Omental fat pad (tissue), 4 donors: ENCODE data around the gene COA1. TPM values are rescaled to one million over a fixed set of nuclear protein-coding genes. Genes with fewer than 3 reads are reported as not detected.
A peak's percentile ranks its signal among the peaks of the same experiment; 100 is the strongest.
"Not testable (repeated sequence)": the region's sequence is repeated elsewhere in the genome, so short reads cannot be mapped to it uniquely, and the experiment has no call there.

ENCODE experiments used
- ATAC-seq: fragments of 150-250 bp; one replicate; pipeline ENCODE4 v1.9.1; 2016; ENCODE audit warnings: mild to moderate bottlenecking, moderate library complexity; ENCODE audit not compliant: low FRiP score
- DNase-seq: peaks from one replicate; pipeline ENCODE4 v3.0.0-alpha.2; 2019; ENCODE audit warnings: low spot score
- CTCF ChIP-seq, 3 donors: fragments of 450-650 bp; IDR thresholded peaks; one replicate each; pipeline ENCODE4 v1.5.1; 2016 to 2017; ENCODE audit warnings: antibody characterized with exemption in 3 of 3, mild to moderate bottlenecking in 3 of 3, moderate library complexity in 2 of 3
- total RNA-seq, 4 donors: library from RNA; depleted of rRNA; stranded (reverse); fragments of >200 nt; gene quantifications; one replicate each; pipeline ENCODE4 v1.1.0, GENCODE V29; 2016

COA1 gene
- total RNA-seq, 4 donors from 2014 or later = 34.5 to 57.4 (median 44.3) TPM

GRCh38 chr7:43723007-43723341 is 6.3 kb downstream of the COA1 start:
- DNase-seq (no peak), ATAC-seq (no peak)
- TF ChIP-seq CTCF (IDR thresholded peaks at IDR 0.05) = no peak

- TF ChIP-seq CTCF (IDR thresholded peaks at IDR 0.05) = peak in 1 of 3 donors; percentile 29
- DNase-seq (no peak), ATAC-seq (no peak)
Observed at GRCh38 chr7:43721193-43721806, 8.0 kb downstream of the COA1 start.

- DNase-seq (no peak), ATAC-seq (no peak)
- TF ChIP-seq CTCF (IDR thresholded peaks at IDR 0.05) = no peak
Observed at GRCh38 chr7:43716598-43716997, 12.7 kb downstream of the COA1 start.

- DNase-seq, ATAC-seq: not testable (repeated sequence)
Observed at GRCh38 chr7:43715966-43716365, 13.4 kb downstream of the COA1 start.

- TF ChIP-seq CTCF (IDR thresholded peaks at IDR 0.05) = no peak
- DNase-seq (no peak), ATAC-seq (no peak)
Observed at GRCh38 chr7:43711503-43711902, 17.8 kb downstream of the COA1 start.

- not testable (repeated sequence) for ATAC-seq, DNase-seq
Observed at GRCh38 chr7:43708055-43708454, 21.3 kb downstream of the COA1 start.

GRCh38 chr7:43703573-43703972 is 25.8 kb downstream of the COA1 start:
- no peak for ATAC-seq
- no peak for DNase-seq
- no peak for TF ChIP-seq CTCF (IDR thresholded peaks at IDR 0.05)

GRCh38 chr7:43702974-43703373 is 26.3 kb downstream of the COA1 start:
- no peak for TF ChIP-seq CTCF (IDR thresholded peaks at IDR 0.05)
- ATAC-seq (no peak), DNase-seq (no peak)
